ENCODE data around the gene FBN2. TPM values are rescaled to one million over a fixed set of nuclear protein-coding genes. Genes with fewer than 3 reads are reported as not detected.

The FBN2 gene
- total RNA-seq, 4 donors from 2014 or later = 5.3 to 19.4 (median 7.5) TPM

DNA sequence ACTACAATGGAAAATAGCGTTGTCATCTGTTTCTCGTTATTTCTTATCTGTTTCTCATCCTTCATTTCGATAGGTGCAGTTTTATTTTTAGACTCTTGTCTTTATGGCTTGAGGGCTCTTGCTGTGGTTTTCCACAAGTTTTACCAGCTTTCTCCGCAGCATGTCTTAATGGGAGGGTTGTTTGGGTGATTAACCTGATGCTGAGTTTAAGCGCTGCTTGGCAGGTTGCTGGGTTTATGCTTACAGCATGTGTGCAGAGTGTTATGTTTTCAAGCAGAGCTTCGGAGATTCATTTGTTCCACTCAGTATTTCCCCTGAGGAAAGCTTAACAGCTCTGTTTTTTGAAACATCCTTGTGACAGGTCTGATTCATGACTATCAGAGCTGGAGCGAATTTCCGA, 300.5 kb downstream of the FBN2 start:
- H3K27ac ChIP-seq = no peak overlapping the region
- WGBS, 2 donors (ENCODE audit: low coverage in 1 of 2) = 22 to 32% methylated on average over 8 of the region's 8 CpGs
- peaks cover 0 to 13% (median 0%) of the 10 kb centered on the region in 3 donors for H3K4me1 ChIP-seq
- H3K36me3 ChIP-seq = no peaks in the 10 kb centered on the region
- H3K27me3 ChIP-seq = no peaks in the 10 kb centered on the region
- H3K4me3 ChIP-seq = no peak overlapping the region
- H3K9me3 ChIP-seq = no peaks in the 10 kb centered on the region
- no peak for ATAC-seq
- TF ChIP-seq EP300 (IDR thresholded peaks at IDR 0.05) = no peak

DNA sequence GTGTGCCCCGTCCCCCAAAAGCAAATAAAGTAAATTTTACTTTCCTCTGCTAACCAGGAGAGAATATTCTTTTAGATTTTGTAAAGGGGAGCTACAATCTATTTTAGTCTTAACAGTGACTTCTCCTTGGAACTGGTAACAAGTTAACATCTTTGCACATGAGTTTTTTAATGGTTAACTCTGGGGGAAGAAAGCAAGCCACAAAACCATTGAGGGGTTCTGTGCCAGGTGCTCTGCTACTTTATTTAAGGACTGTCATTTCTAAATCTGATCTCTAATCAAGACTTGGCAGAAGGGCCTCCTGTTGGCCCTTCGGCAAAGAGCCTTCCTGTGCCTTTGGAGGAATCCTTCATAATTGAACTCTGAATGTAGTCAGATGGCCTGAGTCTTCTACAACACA, 301.0 kb downstream of the FBN2 start:
- Histone ChIP-seq H3K36me3 (no peaks in the 10 kb centered on the region), H3K27me3 (no peaks in the 10 kb centered on the region), H3K27ac (no peak overlapping the region), H3K9me3 (no peaks in the 10 kb centered on the region), H3K4me1 (peaks cover 0 to 13% (median 0%) of the 10 kb centered on the region in 3 donors), H3K4me3 (no peak overlapping the region)
- TF ChIP-seq EP300 (IDR thresholded peaks at IDR 0.05) = no peak
- TF ChIP-seq POLR2AphosphoS5 (IDR thresholded peaks at IDR 0.05) = no peak
- no peak for TF ChIP-seq POLR2A (IDR thresholded peaks at IDR 0.05)
- TF ChIP-seq, protein P1, sequence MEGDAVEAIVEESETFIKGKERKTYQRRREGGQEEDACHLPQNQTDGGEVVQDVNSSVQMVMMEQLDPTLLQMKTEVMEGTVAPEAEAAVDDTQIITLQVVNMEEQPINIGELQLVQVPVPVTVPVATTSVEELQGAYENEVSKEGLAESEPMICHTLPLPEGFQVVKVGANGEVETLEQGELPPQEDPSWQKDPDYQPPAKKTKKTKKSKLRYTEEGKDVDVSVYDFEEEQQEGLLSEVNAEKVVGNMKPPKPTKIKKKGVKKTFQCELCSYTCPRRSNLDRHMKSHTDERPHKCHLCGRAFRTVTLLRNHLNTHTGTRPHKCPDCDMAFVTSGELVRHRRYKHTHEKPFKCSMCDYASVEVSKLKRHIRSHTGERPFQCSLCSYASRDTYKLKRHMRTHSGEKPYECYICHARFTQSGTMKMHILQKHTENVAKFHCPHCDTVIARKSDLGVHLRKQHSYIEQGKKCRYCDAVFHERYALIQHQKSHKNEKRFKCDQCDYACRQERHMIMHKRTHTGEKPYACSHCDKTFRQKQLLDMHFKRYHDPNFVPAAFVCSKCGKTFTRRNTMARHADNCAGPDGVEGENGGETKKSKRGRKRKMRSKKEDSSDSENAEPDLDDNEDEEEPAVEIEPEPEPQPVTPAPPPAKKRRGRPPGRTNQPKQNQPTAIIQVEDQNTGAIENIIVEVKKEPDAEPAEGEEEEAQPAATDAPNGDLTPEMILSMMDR (IDR thresholded peaks at IDR 0.05) = no peak
- no peak for ATAC-seq
- 54 to 81% methylated on average over 2 of the region's 2 CpGs for WGBS, 2 donors (ENCODE audit: low coverage in 1 of 2)

DNA sequence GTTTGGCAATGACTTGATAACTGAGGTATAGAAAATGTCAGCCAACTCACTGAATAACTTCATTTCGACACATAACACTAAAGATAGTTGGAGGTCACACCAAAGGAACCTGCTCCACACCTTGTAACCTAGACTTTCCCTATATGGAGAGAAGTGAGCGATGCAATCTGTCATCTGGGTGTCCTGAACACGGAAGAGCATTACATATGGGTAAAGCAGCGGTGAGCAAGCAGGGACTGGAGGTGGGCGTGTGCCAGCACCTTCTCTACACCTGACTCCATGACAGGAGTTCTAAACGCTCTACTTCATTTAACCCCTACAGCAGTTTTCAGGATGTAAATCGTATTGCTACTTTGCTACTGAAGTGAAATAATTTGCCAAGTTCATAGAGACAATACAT, 301.7 kb downstream of the FBN2 start:
- no peak for ATAC-seq
- Histone ChIP-seq H3K27ac (no peak overlapping the region), H3K4me1 (peaks cover 0 to 13% (median 0%) of the 10 kb centered on the region in 3 donors), H3K4me3 (no peak overlapping the region), H3K9me3 (no peaks in the 10 kb centered on the region), H3K36me3 (no peaks in the 10 kb centered on the region), H3K27me3 (no peaks in the 10 kb centered on the region)
- TF ChIP-seq, protein P1 (IDR thresholded peaks at IDR 0.05) = no peak
- no peak for TF ChIP-seq POLR2A (IDR thresholded peaks at IDR 0.05)
- WGBS, 2 donors (ENCODE audit: low coverage in 1 of 2) = 92 to 94% methylated on average over 7 of the region's 7 CpGs

DNA sequence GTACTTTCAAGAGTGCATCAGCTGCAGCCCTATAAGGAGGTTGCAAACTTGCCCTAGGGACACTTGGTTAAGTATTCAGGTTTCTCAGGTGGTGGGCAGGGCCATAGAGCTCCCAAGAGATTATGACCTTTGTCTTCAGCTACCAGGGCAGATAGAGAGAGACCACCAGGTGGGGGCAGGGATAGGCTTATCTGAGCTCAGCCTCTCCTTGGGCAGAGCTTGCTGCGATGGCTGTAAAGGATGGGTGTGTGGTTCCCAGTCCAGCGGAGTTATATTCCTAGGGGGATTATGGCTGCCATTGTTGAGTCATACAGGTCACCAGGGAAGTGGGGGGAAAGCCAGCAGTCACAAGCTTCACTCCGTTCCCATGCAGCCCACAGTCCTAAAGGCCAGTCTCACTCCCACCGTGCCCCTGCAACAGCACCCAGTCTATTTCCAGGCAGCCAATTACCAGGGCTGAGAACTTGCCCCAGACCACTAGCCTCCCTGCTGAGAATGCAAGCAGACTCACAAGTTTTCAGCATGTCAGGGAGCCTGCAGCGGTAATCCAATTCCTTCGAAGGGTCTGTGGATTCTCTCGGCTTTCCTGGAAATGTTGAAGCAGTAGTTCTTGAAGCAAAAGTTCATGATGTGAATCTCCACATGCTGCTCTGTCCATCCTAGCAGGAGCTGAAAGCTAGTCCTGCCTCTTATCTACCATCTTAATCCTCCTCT, 303.0 kb downstream of the FBN2 start:
- 96 to 100% methylated on average over 1 to 3 of the region's 7 CpGs for WGBS, 2 donors (ENCODE audit: low coverage in 1 of 2)

DNA sequence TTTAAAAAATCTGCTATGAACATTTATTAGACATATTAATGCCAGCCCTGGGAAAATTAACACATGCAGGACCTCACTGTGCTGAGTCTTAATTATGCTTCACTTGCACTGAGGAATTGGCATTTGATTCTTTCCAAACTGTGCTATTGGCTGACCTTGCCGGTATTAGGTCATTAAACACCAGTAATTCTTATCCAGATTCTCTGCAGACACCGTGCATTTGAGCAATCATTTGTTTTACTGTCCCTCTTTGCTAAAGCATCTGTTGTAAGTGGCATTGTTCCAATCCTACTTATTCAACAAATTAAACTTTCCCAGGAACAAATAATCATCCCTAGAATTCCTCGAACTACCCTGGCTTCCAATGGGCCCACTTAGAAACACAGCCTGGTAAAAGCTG, 309.5 kb downstream of the FBN2 start:
- no peak overlapping the region for H3K27ac ChIP-seq
- H3K27me3 ChIP-seq = no peaks in the 10 kb centered on the region
- H3K4me3 ChIP-seq = no peak overlapping the region
- H3K9me3 ChIP-seq = no peaks in the 10 kb centered on the region
- no peaks in the 10 kb centered on the region for H3K36me3 ChIP-seq
- ATAC-seq = peak; percentile 58
- TF ChIP-seq POLR2AphosphoS5 (IDR thresholded peaks at IDR 0.05) = peak; percentile 70
- no peak for TF ChIP-seq EP300 (IDR thresholded peaks at IDR 0.05)
- WGBS, 2 donors (ENCODE audit: low coverage in 1 of 2) = 10 to 28% methylated on average over 3 of the region's 3 CpGs
- peaks cover 0 to 13% (median 5%) of the 10 kb centered on the region in 3 donors for H3K4me1 ChIP-seq

More for the DNA sequence above, 303.0 kb downstream of the FBN2 start:
- TF ChIP-seq POLR2AphosphoS5 (IDR thresholded peaks at IDR 0.05) = no peak
- TF ChIP-seq EP300 (IDR thresholded peaks at IDR 0.05) = no peak
- TF ChIP-seq POLR2A (IDR thresholded peaks at IDR 0.05) = no peak
- TF ChIP-seq, protein P1 (IDR thresholded peaks at IDR 0.05) = no peak
- Histone ChIP-seq H3K9me3 (no peaks in the 10 kb centered on the region), H3K4me1 (peaks cover 0 to 13% (median 0%) of the 10 kb centered on the region in 3 donors), H3K27me3 (no peaks in the 10 kb centered on the region), H3K4me3 (no peak overlapping the region), H3K36me3 (no peaks in the 10 kb centered on the region), H3K27ac (no peak overlapping the region)
- ATAC-seq = no peak

DNA sequence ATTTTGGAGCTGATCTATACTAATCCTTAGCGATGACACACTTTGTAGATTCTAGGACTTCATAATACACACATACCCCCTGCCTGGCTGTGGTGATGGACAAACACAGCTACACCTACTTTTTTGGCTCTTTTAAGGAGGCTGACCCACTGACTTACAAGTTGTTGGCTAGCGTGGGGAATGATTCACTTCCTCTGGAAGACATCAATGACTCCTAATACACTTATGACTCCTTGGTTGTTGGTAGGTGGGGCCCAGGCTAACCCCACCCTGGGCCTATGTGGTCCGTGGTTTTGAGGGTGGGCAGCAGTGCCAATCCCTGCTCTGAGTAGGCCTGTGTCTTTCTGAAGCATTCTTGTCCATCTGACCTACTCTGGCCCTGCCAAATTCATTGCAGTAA, 310.0 kb downstream of the FBN2 start:
- ATAC-seq = peak; percentile 76
- Histone ChIP-seq H3K4me3 (no peak overlapping the region), H3K27me3 (no peaks in the 10 kb centered on the region), H3K9me3 (no peaks in the 10 kb centered on the region), H3K4me1 (peaks cover 0 to 13% (median 5%) of the 10 kb centered on the region in 3 donors), H3K36me3 (no peaks in the 10 kb centered on the region), H3K27ac (no peak overlapping the region)
- TF ChIP-seq POLR2AphosphoS5 (IDR thresholded peaks at IDR 0.05) = peak; percentile 34
- TF ChIP-seq EP300 (IDR thresholded peaks at IDR 0.05) = no peak
- 20 to 35% methylated on average over 2 of the region's 3 CpGs for WGBS, 2 donors (ENCODE audit: low coverage in 1 of 2)
